HEK293 (cell line): Measurements from ENCODE around the gene CORO2B.

Experiments
- CTCF ChIA-PET: fragments of 350-600 bp; formaldehyde crosslinking; extraction: SDS; loops from one replicate; lab custom pipeline; 2021; ENCODE audit warnings: antibody characterized with exemption; lab: Yijun Ruan, JAX
- POLR2A ChIA-PET: fragments of 300-600 bp; formaldehyde crosslinking; extraction: SDS; loops from one replicate; lab custom pipeline; 2020; ENCODE audit warnings: antibody characterized with exemption, inconsistent platforms; lab: Yijun Ruan, JAX
- H3K27ac ChIP-seq: fragments of 200-500 bp; sonication (Bioruptor generic); 2 replicates; pipeline ENCODE4 v1.5.1; 2014; ENCODE audit warnings: low read depth, low read length, control low read depth, inconsistent platforms; ENCODE audit errors: extremely low read depth
- H3K36me3 ChIP-seq, 2 experiments: fragments of 200-500 bp in 1 of 2; sonication (Bioruptor generic) in 1 of 2; 1 replicate in 1 of 2; 2 replicates in 1 of 2; pipeline ENCODE4 v1.5.1; 2014 to 2017; ENCODE audit warnings: inconsistent platforms in 2 of 2, low read length in 2 of 2; ENCODE audit not compliant: control insufficient read depth in 2 of 2, insufficient read depth in 1 of 2
- H3K4me1 ChIP-seq: fragments of 200-500 bp; sonication (Bioruptor generic); 2 replicates; pipeline ENCODE4 v1.5.1; 2014; ENCODE audit warnings: mild to moderate bottlenecking, low read length, inconsistent platforms; ENCODE audit not compliant: control insufficient read depth, insufficient read depth
- H3K4me3 ChIP-seq: 2 replicates; pipeline ENCODE4 v1.5.1; 2011; ENCODE audit warnings: low read depth, mild to moderate bottlenecking, control low read depth, low read length, moderate library complexity
- H3K9me3 ChIP-seq: fragments of 200-500 bp; sonication (Bioruptor generic); 2 replicates; pipeline ENCODE4 v1.5.1; 2014; ENCODE audit warnings: low read depth, low read length, inconsistent platforms; ENCODE audit not compliant: control insufficient read depth, insufficient read depth
- GFI1B ChIP-seq: fragments of 450-650 bp; formaldehyde crosslinking; IDR thresholded peaks from 2 replicates; pipeline ENCODE4 v1.5.1; 2016; ENCODE audit warnings: missing biosample characterization, missing genetic modification characterization
- KLF16 ChIP-seq: fragments of 450-650 bp; formaldehyde crosslinking; IDR thresholded peaks from 2 replicates; pipeline ENCODE4 v1.5.1; 2017; ENCODE audit warnings: missing biosample characterization, missing genetic modification characterization
- KLF9 ChIP-seq: fragments of 450-650 bp; formaldehyde crosslinking; IDR thresholded peaks from 2 replicates; pipeline ENCODE4 v1.5.1; 2016; ENCODE audit warnings: missing biosample characterization, missing genetic modification characterization, low read depth
- SALL2 ChIP-seq: fragments of 450-650 bp; formaldehyde crosslinking; IDR thresholded peaks from 2 replicates; pipeline ENCODE4 v1.5.0; 2017; ENCODE audit warnings: missing biosample characterization, mild to moderate bottlenecking, missing genetic modification characterization, borderline replicate concordance
- TCF7L2 ChIP-seq: IDR thresholded peaks from 2 replicates; pipeline ENCODE4 v1.6.1; 2011; ENCODE audit warnings: low read depth, mild to moderate bottlenecking, inconsistent platforms, low read length, moderate library complexity, borderline replicate concordance
- TRIM28 ChIP-seq: IDR thresholded peaks from 2 replicates; pipeline ENCODE4 v1.6.1; 2011; ENCODE audit warnings: low read length, control low read depth, borderline replicate concordance
- ZBTB17 ChIP-seq: fragments of 450-650 bp; formaldehyde crosslinking; IDR thresholded peaks from 2 replicates; pipeline ENCODE4 v1.5.1; 2016; ENCODE audit warnings: missing biosample characterization, missing genetic modification characterization
- ZBTB20 ChIP-seq: fragments of 450-650 bp; formaldehyde crosslinking; IDR thresholded peaks from 2 replicates; pipeline ENCODE4 v1.5.1; 2016; ENCODE audit warnings: missing biosample characterization, missing genetic modification characterization
- ZBTB7A ChIP-seq: fragments of 450-650 bp; formaldehyde crosslinking; IDR thresholded peaks from 2 replicates; pipeline ENCODE4 v1.5.1; 2016; ENCODE audit warnings: low read depth, missing biosample characterization, missing genetic modification characterization
- ZIC2 ChIP-seq: fragments of 450-650 bp; formaldehyde crosslinking; IDR thresholded peaks from 2 replicates; pipeline ENCODE4 v1.5.1; 2016; ENCODE audit warnings: missing biosample characterization, missing genetic modification characterization
- ZNF140 ChIP-seq: fragments of 450-650 bp; formaldehyde crosslinking; IDR thresholded peaks from 2 replicates; pipeline ENCODE4 v1.5.1; 2016; ENCODE audit warnings: missing biosample characterization, missing genetic modification characterization
- ZNF174 ChIP-seq: fragments of 450-650 bp; formaldehyde crosslinking; IDR thresholded peaks from 2 replicates; pipeline ENCODE4 v1.5.0; 2017; ENCODE audit warnings: missing biosample characterization, mild to moderate bottlenecking, missing genetic modification characterization
- ZNF184 ChIP-seq: fragments of 450-650 bp; IDR thresholded peaks from 2 replicates; pipeline ENCODE4 v1.5.1; 2018; ENCODE audit warnings: missing biosample characterization, mild to moderate bottlenecking, missing genetic modification characterization
- ZNF2 ChIP-seq: fragments of 450-650 bp; formaldehyde crosslinking; IDR thresholded peaks from 2 replicates; pipeline ENCODE4 v1.5.1; 2016; ENCODE audit warnings: missing biosample characterization, missing genetic modification characterization
- ZNF23 ChIP-seq: fragments of 450-650 bp; formaldehyde crosslinking; IDR thresholded peaks from 2 replicates; pipeline ENCODE4 v1.5.1; 2016; ENCODE audit warnings: missing biosample characterization, missing genetic modification characterization, borderline replicate concordance
- ZNF274 ChIP-seq, 2 experiments: fragments of 200-500 bp in 1 of 2; fragments of 450-650 bp in 1 of 2; sonication (Bioruptor generic) in 1 of 2; formaldehyde crosslinking in 1 of 2; IDR thresholded peaks; 2 replicates each; pipeline versions ENCODE4 v1.5.1 to v1.6.1; 2014 to 2016; ENCODE audit warnings: borderline replicate concordance in 1 of 2, inconsistent platforms in 1 of 2, low read length in 1 of 2, missing biosample characterization in 1 of 2, missing genetic modification characterization in 1 of 2
- ZNF302 ChIP-seq: fragments of 450-650 bp; formaldehyde crosslinking; IDR thresholded peaks from 2 replicates; pipeline ENCODE4 v1.5.1; 2016; ENCODE audit warnings: missing biosample characterization, missing genetic modification characterization, low read depth
- ZNF449 ChIP-seq: fragments of 450-650 bp; formaldehyde crosslinking; IDR thresholded peaks from 2 replicates; pipeline ENCODE4 v1.5.1; 2017; ENCODE audit warnings: missing biosample characterization, mild to moderate bottlenecking, missing genetic modification characterization, moderate library complexity
- ZNF48 ChIP-seq: fragments of 450-650 bp; formaldehyde crosslinking; IDR thresholded peaks from 2 replicates; pipeline ENCODE4 v1.5.1; 2016; ENCODE audit warnings: missing biosample characterization, missing genetic modification characterization
- ZNF530 ChIP-seq: fragments of 450-650 bp; formaldehyde crosslinking; IDR thresholded peaks from 2 replicates; pipeline ENCODE4 v1.5.1; 2016; ENCODE audit warnings: low read depth, missing biosample characterization, missing genetic modification characterization
- ZNF549 ChIP-seq: fragments of 450-650 bp; IDR thresholded peaks from 2 replicates; pipeline ENCODE4 v1.5.1; 2018; ENCODE audit warnings: missing biosample characterization, missing genetic modification characterization, mild to moderate bottlenecking, inconsistent platforms, moderate library complexity
- ZNF626 ChIP-seq: fragments of 450-650 bp; sonication (Bioruptor Pico); formaldehyde crosslinking; IDR thresholded peaks from 2 replicates; pipeline ENCODE4 v1.5.1; 2018; ENCODE audit warnings: missing biosample characterization, missing genetic modification characterization, inconsistent platforms
- ZNF629 ChIP-seq: fragments of 450-650 bp; formaldehyde crosslinking; IDR thresholded peaks from 2 replicates; pipeline ENCODE4 v1.5.1; 2017; ENCODE audit warnings: missing biosample characterization, missing genetic modification characterization
- ZNF654 ChIP-seq: fragments of 450-650 bp; formaldehyde crosslinking; IDR thresholded peaks from 2 replicates; pipeline ENCODE4 v1.5.1; 2016; ENCODE audit warnings: low read depth, missing biosample characterization, missing genetic modification characterization
- ZNF658 ChIP-seq: fragments of 450-650 bp; formaldehyde crosslinking; IDR thresholded peaks from 2 replicates; pipeline ENCODE4; 2016; ENCODE audit warnings: missing biosample characterization, missing genetic modification characterization
- ZNF660 ChIP-seq: fragments of 450-650 bp; IDR thresholded peaks from 2 replicates; pipeline ENCODE4 v1.5.1; 2018; ENCODE audit warnings: missing biosample characterization, mild to moderate bottlenecking, missing genetic modification characterization
- ZNF837 ChIP-seq: fragments of 450-650 bp; formaldehyde crosslinking; IDR thresholded peaks from 2 replicates; pipeline ENCODE4 v1.5.1; 2016; ENCODE audit warnings: missing biosample characterization, missing genetic modification characterization
- TF ChIP-seq, protein P1 (sequence below): fragments of 450-650 bp; formaldehyde crosslinking; IDR thresholded peaks from 2 replicates; pipeline ENCODE4 v1.5.1; 2016; ENCODE audit warnings: missing biosample characterization, missing genetic modification characterization
- TF ChIP-seq, protein P2 (sequence below): fragments of 450-650 bp; formaldehyde crosslinking; IDR thresholded peaks from 2 replicates; pipeline ENCODE4 v1.5.1; 2017; ENCODE audit warnings: missing biosample characterization, missing genetic modification characterization

The CORO2B gene

DNA sequence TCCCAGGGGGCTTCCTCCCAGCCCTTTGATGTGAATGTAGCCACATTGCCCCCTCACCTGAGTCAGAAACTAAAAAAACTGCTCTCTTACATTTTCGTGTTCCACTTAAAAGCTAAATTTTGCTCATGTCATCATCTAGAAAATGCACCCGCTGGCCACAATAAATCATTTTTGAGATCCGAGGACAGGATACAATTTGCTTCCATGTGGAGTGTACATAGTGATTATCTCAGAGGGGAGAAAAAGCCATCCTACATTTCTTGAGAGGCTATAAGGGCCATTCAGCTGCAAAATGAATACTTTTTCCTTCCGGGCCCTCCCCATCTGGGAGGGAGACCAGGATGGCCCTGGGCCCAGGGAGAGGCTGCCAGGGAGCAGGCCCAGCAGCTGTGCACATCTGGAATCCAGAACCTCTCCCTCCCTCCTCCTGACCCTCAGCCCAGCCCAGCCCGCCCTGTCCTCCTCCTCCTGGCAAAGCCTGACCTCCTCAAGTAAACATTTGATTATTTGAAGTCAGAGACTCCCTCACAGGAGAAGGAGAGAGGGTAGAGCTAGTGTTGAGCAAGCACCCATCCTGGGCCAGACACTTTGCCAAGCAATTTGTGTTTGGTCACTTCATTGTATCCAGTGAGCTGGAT is 59.1 kb downstream of the CORO2B start (continued):
- TF ChIP-seq, protein P1, sequence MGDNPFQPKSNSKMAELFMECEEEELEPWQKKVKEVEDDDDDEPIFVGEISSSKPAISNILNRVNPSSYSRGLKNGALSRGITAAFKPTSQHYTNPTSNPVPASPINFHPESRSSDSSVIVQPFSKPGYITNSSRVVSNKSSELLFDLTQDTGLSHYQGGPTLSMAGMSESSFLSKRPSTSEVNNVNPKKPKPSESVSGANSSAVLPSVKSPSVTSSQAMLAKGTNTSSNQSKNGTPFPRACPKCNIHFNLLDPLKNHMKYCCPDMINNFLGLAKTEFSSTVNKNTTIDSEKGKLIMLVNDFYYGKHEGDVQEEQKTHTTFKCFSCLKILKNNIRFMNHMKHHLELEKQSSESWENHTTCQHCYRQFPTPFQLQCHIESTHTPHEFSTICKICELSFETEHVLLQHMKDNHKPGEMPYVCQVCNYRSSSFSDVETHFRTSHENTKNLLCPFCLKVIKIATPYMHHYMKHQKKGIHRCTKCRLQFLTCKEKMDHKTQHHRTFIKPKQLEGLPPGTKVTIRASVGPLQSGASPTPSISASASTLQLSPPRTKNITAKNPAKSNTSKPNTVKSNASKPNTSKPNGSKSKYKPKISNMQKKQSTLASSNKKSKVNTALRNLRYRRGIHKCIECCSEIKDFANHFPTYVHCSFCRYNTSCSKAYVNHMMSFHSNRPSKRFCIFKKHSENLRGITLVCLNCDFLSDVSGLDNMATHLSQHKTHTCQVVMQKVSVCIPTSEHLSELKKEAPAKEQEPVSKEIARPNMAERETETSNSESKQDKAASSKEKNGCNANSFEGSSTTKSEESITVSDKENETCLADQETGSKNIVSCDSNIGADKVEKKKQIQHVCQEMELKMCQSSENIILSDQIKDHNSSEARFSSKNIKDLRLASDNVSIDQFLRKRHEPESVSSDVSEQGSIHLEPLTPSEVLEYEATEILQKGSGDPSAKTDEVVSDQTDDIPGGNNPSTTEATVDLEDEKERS (tag by site-specific recombination) = no peak
- TF ChIP-seq ZNF449 (tag by site-specific recombination) (no peak), ZNF629 (tag by site-specific recombination) (no peak), ZIC2 (tag by site-specific recombination) (peak; percentile 48; the same call in 1 of the 2 replicates), TCF7L2 (no peak), ZBTB20 (tag by site-specific recombination) (no peak), ZNF626 (tag by site-specific recombination) (no peak), SALL2 (tag by site-specific recombination) (no peak), ZNF549 (tag by site-specific recombination) (no peak)
- TF ChIP-seq, protein P2, sequence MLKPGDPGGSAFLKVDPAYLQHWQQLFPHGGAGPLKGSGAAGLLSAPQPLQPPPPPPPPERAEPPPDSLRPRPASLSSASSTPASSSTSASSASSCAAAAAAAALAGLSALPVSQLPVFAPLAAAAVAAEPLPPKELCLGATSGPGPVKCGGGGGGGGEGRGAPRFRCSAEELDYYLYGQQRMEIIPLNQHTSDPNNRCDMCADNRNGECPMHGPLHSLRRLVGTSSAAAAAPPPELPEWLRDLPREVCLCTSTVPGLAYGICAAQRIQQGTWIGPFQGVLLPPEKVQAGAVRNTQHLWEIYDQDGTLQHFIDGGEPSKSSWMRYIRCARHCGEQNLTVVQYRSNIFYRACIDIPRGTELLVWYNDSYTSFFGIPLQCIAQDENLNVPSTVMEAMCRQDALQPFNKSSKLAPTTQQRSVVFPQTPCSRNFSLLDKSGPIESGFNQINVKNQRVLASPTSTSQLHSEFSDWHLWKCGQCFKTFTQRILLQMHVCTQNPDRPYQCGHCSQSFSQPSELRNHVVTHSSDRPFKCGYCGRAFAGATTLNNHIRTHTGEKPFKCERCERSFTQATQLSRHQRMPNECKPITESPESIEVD (tag by site-specific recombination) = peak; percentile 63

GRCh38 chr15:68638953-68639515 is 60.2 kb downstream of the CORO2B start:
- H3K4me1 ChIP-seq = no peaks in the 10 kb centered on the region
- ChIA-PET POLR2A (no interaction called here), CTCF (no interaction called here)
- H3K4me3 ChIP-seq = no peak overlapping the region
- TF ChIP-seq KLF16 (no peak), ZNF449 (tag by site-specific recombination) (no peak), ZNF302 (tag by site-specific recombination) (no peak), ZNF184 (tag by site-specific recombination) (no peak), ZNF530 (tag by site-specific recombination) (no peak), ZNF660 (tag by site-specific recombination) (no peak), ZNF2 (no peak), TRIM28 (no peak), ZBTB17 (no peak), ZNF48 (tag by site-specific recombination) (no peak), ZNF140 (no peak), ZBTB7A (tag by site-specific recombination) (no peak), ZNF23 (tag by site-specific recombination) (no peak), ZNF274 (IDR thresholded peaks at IDR 0.05; ENCODE audit: low read length) (no peak), ZNF274 (tag by site-specific recombination; IDR thresholded peaks at IDR 0.05; ENCODE audit: borderline replicate concordance) (no peak), ZNF174 (tag by site-specific recombination) (no peak), ZNF654 (no peak), GFI1B (tag by site-specific recombination) (no peak), ZNF837 (tag by site-specific recombination) (no peak), ZNF658 (tag by site-specific recombination) (no peak), KLF9 (no peak)
- H3K36me3 ChIP-seq = no peaks in the 10 kb centered on the region; a peak in 1 of 3 replicates
- H3K9me3 ChIP-seq = no peaks in the 10 kb centered on the region
- H3K27ac ChIP-seq = no peak overlapping the region
